Lung (tissue), 12 donors: Measurements from ENCODE around the gene NAT14. TPM values are rescaled to one million over a fixed set of nuclear protein-coding genes. Genes with fewer than 3 reads are reported as not detected.
"Not testable (repeated sequence)": the region's sequence is repeated elsewhere in the genome, so short reads cannot be mapped to it uniquely, and the experiment has no call there.

Experiments used
- ATAC-seq: fragments of 200-7000 bp; cut with Tn5 transposase; one replicate; pipeline ENCODE4 v1.9.1; 2020; ENCODE audit warnings: moderate number of reproducible peaks; ENCODE audit not compliant: insufficient read depth, low FRiP score
- DNase-seq, 3 donors: peaks; one replicate each; pipeline ENCODE4 v3.0.0-alpha.2; 2013 to 2017
- H3K27ac ChIP-seq, 2 donors: one replicate each; pipeline ENCODE4 v1.5.1; 2013; ENCODE audit warnings: mild to moderate bottlenecking in 2 of 2, moderate library complexity in 2 of 2, control low read depth in 1 of 2, inconsistent platforms in 1 of 2, low read depth in 1 of 2, low read length in 1 of 2
- H3K27me3 ChIP-seq, 3 donors: one replicate each; pipeline ENCODE4 v1.5.1; 2013; ENCODE audit warnings: low read length in 2 of 3; ENCODE audit not compliant: control insufficient read depth in 3 of 3, insufficient read depth in 3 of 3
- H3K36me3 ChIP-seq, 4 donors: one replicate each; pipeline ENCODE4 v1.5.1; 2013; ENCODE audit warnings: low read length in 4 of 4, mild to moderate bottlenecking in 1 of 4, moderate library complexity in 1 of 4; ENCODE audit not compliant: control insufficient read depth in 4 of 4, insufficient read depth in 4 of 4
- H3K4me1 ChIP-seq, 5 donors: one replicate each; pipeline ENCODE4 v1.5.1; 2013; ENCODE audit warnings: low read length in 5 of 5, mild to moderate bottlenecking in 2 of 5, moderate library complexity in 1 of 5; ENCODE audit not compliant: control insufficient read depth in 5 of 5, insufficient read depth in 5 of 5
- H3K4me3 ChIP-seq: one replicate; pipeline ENCODE4 v1.5.1; 2013; ENCODE audit warnings: mild to moderate bottlenecking, control low read depth, moderate library complexity
- H3K9ac ChIP-seq, 2 donors: one replicate each; pipeline ENCODE4 v1.5.1; 2013; ENCODE audit warnings: low read length in 2 of 2, control low read depth in 1 of 2; ENCODE audit not compliant: insufficient read depth in 1 of 2
- H3K9me3 ChIP-seq, 4 donors: one replicate each; pipeline ENCODE4 v1.5.1; 2013; ENCODE audit warnings: low read length in 3 of 4, mild to moderate bottlenecking in 1 of 4, moderate library complexity in 1 of 4; ENCODE audit not compliant: control insufficient read depth in 4 of 4, insufficient read depth in 3 of 4
- CTCF ChIP-seq: IDR thresholded peaks from 2 replicates; pipeline ENCODE4 v1.5.1; 2012; ENCODE audit warnings: mild to moderate bottlenecking; ENCODE audit errors: control extremely low read depth, extremely low read depth
- WGBS, 2 donors: extraction: QIAGEN DNeasy Blood & Tissue Kit; methylation state at CpG; one replicate each; pipeline ENCODE4 v1.1.7; 2013; 5-methylcytosine and 5-hydroxymethylcytosine counted together
- polyA plus RNA-seq, 2 donors: library from polyadenylated mRNA; stranded (reverse); fragments of 200-250 nt; gene quantifications; one replicate each; pipeline ENCODE4 v1.2.1, GENCODE V29; 2013
- total RNA-seq, 2 donors: library from RNA; depleted of rRNA in 1 of 2; stranded (reverse); fragments of >200 nt in 1 of 2; gene quantifications; one replicate each; pipeline ENCODE4 v1.2.1, GENCODE V29; 2014 to 2021
- donor health status: control.
- donor health status: control.
- donor health status: Bipolar disorder and iron deficiency.
- donor health status: healthy.
- donor health status: DM: yes; HTN: yes; CAD: no.

NAT14 gene
- total and polyA plus RNA-seq, 4 donors, result 17.7 to 46.2 (median 33.2) TPM

- TF ChIP-seq CTCF, result no peak
- H3K4me3 ChIP-seq, result no peak overlapping the region
- peaks cover 0 to 2% (median 0%) of the 10 kb centered on the region in 4 donors for H3K9me3 ChIP-seq
- DNase-seq (no peak), ATAC-seq (no peak)
- H3K4me1 ChIP-seq, result peaks cover 0 to 13% (median 11%) of the 10 kb centered on the region in 5 donors
- H3K27ac ChIP-seq, result no peak overlapping the region
- no peak overlapping the region for H3K9ac ChIP-seq
- H3K27me3 ChIP-seq, result peaks cover 5 to 13% (median 8%) of the 10 kb centered on the region in 3 donors
- no peaks in the 10 kb centered on the region for H3K36me3 ChIP-seq
- WGBS, 2 donors, result 48 to 69% methylated on average over 15 of the region's 15 CpGs
Observed at GRCh38 chr19:55528030-55528803, 43.2 kb downstream of the NAT14 start.

- Histone ChIP-seq H3K27ac (no peak overlapping the region), H3K4me3 (no peak overlapping the region), H3K9ac (no peak overlapping the region), H3K9me3 (peaks cover 0 to 2% (median 0%) of the 10 kb centered on the region in 4 donors), H3K4me1 (peaks cover 0 to 13% (median 11%) of the 10 kb centered on the region in 5 donors), H3K27me3 (peaks cover 5 to 10% (median 8%) of the 10 kb centered on the region in 3 donors), H3K36me3 (no peaks in the 10 kb centered on the region)
- ATAC-seq, result no peak
- WGBS, 2 donors, result 87 to 90% methylated on average over 56 of the region's 56 CpGs
- no peak for DNase-seq
- TF ChIP-seq CTCF, result no peak
Observed at GRCh38 chr19:55529636-55530234, 44.7 kb downstream of the NAT14 start.

- H3K9ac ChIP-seq, result no peak overlapping the region
- no peaks in the 10 kb centered on the region for H3K36me3 ChIP-seq
- H3K27ac ChIP-seq, result no peak overlapping the region
- H3K4me3 ChIP-seq, result no peak overlapping the region
- TF ChIP-seq CTCF, result no peak
- H3K9me3 ChIP-seq, result peaks cover 0 to 2% (median 0%) of the 10 kb centered on the region in 4 donors
- H3K27me3 ChIP-seq, result peaks cover 5 to 8% (median 7%) of the 10 kb centered on the region in 3 donors
- WGBS, 2 donors, result 92 to 93% methylated on average over 26 of the region's 26 CpGs
- H3K4me1 ChIP-seq, result peaks cover 0 to 12% (median 11%) of the 10 kb centered on the region in 5 donors
- no peak for ATAC-seq
- DNase-seq, result no peak
Observed at GRCh38 chr19:55530996-55531395, 46.0 kb downstream of the NAT14 start.

GRCh38 chr19:55534280-55534679 is 49.3 kb downstream of the NAT14 start:
- ATAC-seq, H3K27ac ChIP-seq: not testable (repeated sequence)
- 90 to 97% methylated on average over 7 of the region's 7 CpGs for WGBS, 2 donors

More at GRCh38 chr19:55534280-55534679, 49.3 kb downstream of the NAT14 start:
- H3K4me3 ChIP-seq, H3K27me3 ChIP-seq, H3K9me3 ChIP-seq, H3K4me1 ChIP-seq, DNase-seq, H3K36me3 ChIP-seq, H3K9ac ChIP-seq: not testable (repeated sequence)
